Muscle layer of colon (tissue), 2 donors: ENCODE results near the gene ALG12.
"Not testable (repeated sequence)": the region's sequence is repeated elsewhere in the genome, so short reads cannot be mapped to it uniquely, and the experiment has no call there.

ENCODE experiments used
- H3K27ac ChIP-seq: one replicate; pipeline ENCODE4 v1.7.0; 2013; ENCODE audit warnings: low read depth, mild to moderate bottlenecking, low read length, moderate library complexity
- H3K27me3 ChIP-seq, 2 donors: one replicate each; pipeline ENCODE4 v1.7.0; 2013; ENCODE audit warnings: low read length in 2 of 2, mild to moderate bottlenecking in 2 of 2; ENCODE audit not compliant: insufficient read depth in 2 of 2, control insufficient read depth in 1 of 2
- H3K36me3 ChIP-seq: one replicate; pipeline ENCODE4 v1.7.0; 2013; ENCODE audit warnings: mild to moderate bottlenecking, low read length; ENCODE audit not compliant: insufficient read depth
- H3K4me1 ChIP-seq: one replicate; pipeline ENCODE4 v1.7.0; 2013; ENCODE audit warnings: mild to moderate bottlenecking, low read length; ENCODE audit not compliant: insufficient read depth
- H3K4me3 ChIP-seq, 2 donors: one replicate each; pipeline ENCODE4 v1.7.0; 2013; ENCODE audit warnings: low read length in 2 of 2, low read depth in 1 of 2, mild to moderate bottlenecking in 1 of 2, moderate library complexity in 1 of 2
- H3K9ac ChIP-seq: one replicate; pipeline ENCODE4 v1.7.0; 2013; ENCODE audit warnings: low read length
- H3K9me3 ChIP-seq: one replicate; pipeline ENCODE4 v1.7.0; 2013; ENCODE audit warnings: mild to moderate bottlenecking, low read length
- donor health status: abdominal sarcoma.
- donor health status: Adenocarcinoma of cecum.

Gene ALG12

DNA sequence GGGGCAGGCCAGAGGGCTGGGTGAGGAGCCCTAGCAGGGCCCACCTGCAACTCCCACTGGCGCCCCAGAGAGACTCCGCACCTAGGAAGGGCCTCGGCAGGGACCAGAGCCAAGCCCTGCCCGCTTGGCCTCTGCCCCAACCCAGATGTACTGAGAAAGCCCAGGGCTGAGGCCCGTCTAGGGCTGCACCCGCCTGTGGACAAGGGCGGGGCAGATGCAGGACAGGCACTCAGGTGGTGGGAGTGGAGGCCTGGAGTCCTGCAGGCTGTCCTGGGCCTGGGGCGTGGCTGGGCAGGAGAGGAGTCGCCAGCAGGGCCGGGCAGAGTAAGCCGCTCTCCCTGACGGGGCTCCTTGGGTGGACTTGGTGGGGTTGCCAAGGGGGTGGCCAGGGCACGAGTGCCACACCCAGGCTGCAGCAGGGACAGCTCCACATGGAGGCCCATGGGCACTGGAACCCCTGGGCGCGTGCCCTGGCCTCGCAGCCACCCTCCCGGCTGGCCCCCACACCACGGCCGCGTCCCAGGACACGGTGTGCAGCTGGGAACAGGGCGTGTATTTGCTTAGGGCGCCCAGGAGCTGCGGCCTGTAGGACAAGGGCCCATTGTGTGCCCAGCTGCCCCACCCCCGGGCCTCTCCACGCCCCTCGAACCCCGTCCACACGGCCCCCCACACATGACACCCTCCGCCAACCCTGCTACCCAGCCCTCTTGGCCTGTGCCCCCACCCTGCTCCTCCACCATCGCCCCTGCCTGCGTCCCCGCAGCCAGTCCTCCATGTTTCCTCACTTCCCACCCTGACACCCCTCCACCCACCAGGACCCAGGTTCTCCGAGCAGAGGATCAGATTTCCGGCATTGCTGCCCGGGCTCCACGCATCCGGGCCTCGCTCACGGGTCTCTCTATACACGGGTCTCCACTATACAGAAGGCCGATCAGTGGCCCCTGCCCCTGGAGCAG lies 31.0 kb upstream of the ALG12 start:
- Histone ChIP-seq H3K9me3 (no peaks in the 10 kb centered on the region), H3K27ac (no peak overlapping the region), H3K36me3 (no peaks in the 10 kb centered on the region), H3K4me3 (no peak overlapping the region), H3K27me3 (no peaks in the 10 kb centered on the region), H3K9ac (no peak overlapping the region), H3K4me1 (no peaks in the 10 kb centered on the region)

GRCh38 chr22:49948116-49948957 lies 30.1 kb upstream of the ALG12 start:
- Histone ChIP-seq H3K27ac (no peak overlapping the region), H3K4me3 (no peak overlapping the region), H3K9me3 (no peaks in the 10 kb centered on the region), H3K4me1 (no peaks in the 10 kb centered on the region), H3K27me3 (no peaks in the 10 kb centered on the region), H3K36me3 (no peaks in the 10 kb centered on the region), H3K9ac (no peak overlapping the region)

- no peak overlapping the region for H3K4me3 ChIP-seq
- H3K27me3 ChIP-seq, result no peaks in the 10 kb centered on the region
- no peaks in the 10 kb centered on the region for H3K9me3 ChIP-seq
- no peaks in the 10 kb centered on the region for H3K4me1 ChIP-seq
- no peak overlapping the region for H3K9ac ChIP-seq
- H3K36me3 ChIP-seq, result no peaks in the 10 kb centered on the region
- H3K27ac ChIP-seq, result no peak overlapping the region
These were observed 29.0 kb upstream of the ALG12 start for GRCh38 chr22:49947296-49947622.

DNA sequence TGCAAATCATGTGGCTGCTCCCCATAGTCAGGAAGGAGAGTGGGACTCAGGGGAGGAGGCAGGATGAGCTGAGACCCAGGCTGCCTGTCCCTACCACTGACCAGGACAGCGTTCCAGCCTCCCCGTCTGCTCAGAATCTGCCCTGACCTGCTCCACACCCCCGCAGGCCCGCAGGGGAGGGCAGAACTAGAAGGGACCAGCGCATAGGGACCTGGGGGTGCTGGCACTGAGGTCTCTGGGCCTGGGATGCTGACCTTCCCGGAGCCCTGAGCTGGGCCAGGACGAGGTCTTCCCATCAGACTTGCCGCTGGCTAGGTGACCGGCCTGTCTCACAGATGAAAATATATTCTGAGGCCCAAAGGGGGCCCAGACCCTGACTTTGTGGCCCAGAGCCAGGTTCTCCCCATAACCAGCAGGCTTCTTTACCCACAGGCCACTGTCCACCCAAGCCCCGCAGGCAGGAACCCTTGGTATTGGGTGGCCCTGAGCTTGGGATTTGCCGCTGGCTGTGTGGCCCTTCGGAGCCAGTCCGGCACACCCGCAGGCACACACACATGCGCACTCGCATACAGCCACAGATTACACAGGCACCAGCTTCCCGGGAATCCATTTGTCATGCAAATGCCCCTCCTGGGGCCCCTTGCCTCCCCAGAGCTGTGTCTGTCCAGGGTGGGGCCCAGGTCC lies 28.5 kb upstream of the ALG12 start:
- Histone ChIP-seq H3K9me3 (no peaks in the 10 kb centered on the region), H3K27me3 (no peaks in the 10 kb centered on the region), H3K4me3 (no peak overlapping the region), H3K4me1 (no peaks in the 10 kb centered on the region), H3K27ac (no peak overlapping the region), H3K36me3 (no peaks in the 10 kb centered on the region), H3K9ac (no peak overlapping the region)

DNA sequence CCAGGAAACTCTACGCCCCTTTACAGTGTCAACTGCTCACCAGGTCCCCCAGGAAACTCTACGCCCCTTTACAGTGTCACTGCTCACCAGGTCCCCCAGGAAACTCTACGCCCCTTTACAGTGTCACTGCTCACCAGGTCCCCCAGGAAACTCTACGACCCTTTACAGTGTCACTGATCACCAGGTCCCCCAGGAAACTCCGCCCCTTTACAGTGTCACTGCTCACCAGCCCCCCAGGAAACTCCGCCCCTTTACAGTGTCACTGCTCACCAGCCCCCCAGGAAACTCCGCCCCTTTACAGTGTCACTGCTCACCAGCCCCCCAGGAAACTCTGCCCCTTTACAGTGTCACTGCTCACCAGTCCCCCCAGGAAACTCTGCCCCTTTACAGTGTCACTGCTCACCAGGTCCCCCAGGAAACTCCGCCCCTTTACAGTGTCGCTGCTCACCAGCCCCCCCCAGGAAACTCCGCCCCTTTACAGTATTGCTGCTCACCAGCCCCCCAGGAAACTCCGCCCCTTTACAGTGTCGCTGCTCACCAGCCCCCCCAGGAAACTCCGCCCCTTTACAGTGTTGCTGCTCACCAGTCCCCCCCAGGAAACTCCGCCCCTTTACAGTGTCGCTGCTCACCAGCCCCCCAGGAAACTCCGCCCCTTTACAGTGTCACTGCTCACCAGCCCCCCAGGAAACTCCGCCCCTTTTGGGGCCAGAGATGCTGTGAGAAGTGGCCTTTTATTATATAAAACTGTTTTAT lies 27.0 kb upstream of the ALG12 start:
- not testable (repeated sequence) for H3K4me3 ChIP-seq, H3K9ac ChIP-seq, H3K36me3 ChIP-seq, H3K4me1 ChIP-seq, H3K9me3 ChIP-seq, H3K27me3 ChIP-seq, H3K27ac ChIP-seq

- no peak overlapping the region for H3K4me3 ChIP-seq
- H3K9ac ChIP-seq, result no peak overlapping the region
- H3K4me1 ChIP-seq, result no peaks in the 10 kb centered on the region
- no peaks in the 10 kb centered on the region for H3K27me3 ChIP-seq
- H3K27ac ChIP-seq, result no peak overlapping the region
- H3K9me3 ChIP-seq, result no peaks in the 10 kb centered on the region
- H3K36me3 ChIP-seq, result no peaks in the 10 kb centered on the region
These were observed 26.2 kb upstream of the ALG12 start for GRCh38 chr22:49944399-49944891.

GRCh38 chr22:49943771-49944398 lies 25.6 kb upstream of the ALG12 start:
- Histone ChIP-seq H3K36me3 (no peaks in the 10 kb centered on the region), H3K27ac (no peak overlapping the region), H3K4me1 (no peaks in the 10 kb centered on the region), H3K27me3 (no peaks in the 10 kb centered on the region), H3K9ac (no peak overlapping the region), H3K9me3 (no peaks in the 10 kb centered on the region), H3K4me3 (no peak overlapping the region)

DNA sequence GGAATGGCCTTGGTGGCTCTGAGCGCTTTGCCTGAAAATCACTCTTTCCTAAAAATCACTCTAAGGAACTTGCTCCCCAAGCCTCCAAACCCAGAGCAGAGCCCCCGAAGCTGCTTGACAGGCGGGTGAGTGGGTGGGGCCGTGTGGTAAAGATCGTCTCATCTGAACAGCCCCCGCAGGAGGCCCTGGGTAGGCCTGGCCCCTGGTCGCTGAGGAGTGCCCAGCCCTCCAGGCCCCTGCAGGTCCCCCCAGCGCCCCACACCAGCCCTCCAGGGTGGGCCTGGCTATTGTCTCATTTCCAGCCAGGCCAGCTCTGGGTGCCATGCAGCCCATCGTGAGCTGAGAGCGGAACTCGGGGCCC lies 25.1 kb upstream of the ALG12 start:
- no peaks in the 10 kb centered on the region for H3K4me1 ChIP-seq
- H3K27me3 ChIP-seq, result no peaks in the 10 kb centered on the region
- no peaks in the 10 kb centered on the region for H3K36me3 ChIP-seq
- H3K4me3 ChIP-seq, result no peak overlapping the region
- H3K27ac ChIP-seq, result no peak overlapping the region
- no peak overlapping the region for H3K9ac ChIP-seq
- no peaks in the 10 kb centered on the region for H3K9me3 ChIP-seq

DNA sequence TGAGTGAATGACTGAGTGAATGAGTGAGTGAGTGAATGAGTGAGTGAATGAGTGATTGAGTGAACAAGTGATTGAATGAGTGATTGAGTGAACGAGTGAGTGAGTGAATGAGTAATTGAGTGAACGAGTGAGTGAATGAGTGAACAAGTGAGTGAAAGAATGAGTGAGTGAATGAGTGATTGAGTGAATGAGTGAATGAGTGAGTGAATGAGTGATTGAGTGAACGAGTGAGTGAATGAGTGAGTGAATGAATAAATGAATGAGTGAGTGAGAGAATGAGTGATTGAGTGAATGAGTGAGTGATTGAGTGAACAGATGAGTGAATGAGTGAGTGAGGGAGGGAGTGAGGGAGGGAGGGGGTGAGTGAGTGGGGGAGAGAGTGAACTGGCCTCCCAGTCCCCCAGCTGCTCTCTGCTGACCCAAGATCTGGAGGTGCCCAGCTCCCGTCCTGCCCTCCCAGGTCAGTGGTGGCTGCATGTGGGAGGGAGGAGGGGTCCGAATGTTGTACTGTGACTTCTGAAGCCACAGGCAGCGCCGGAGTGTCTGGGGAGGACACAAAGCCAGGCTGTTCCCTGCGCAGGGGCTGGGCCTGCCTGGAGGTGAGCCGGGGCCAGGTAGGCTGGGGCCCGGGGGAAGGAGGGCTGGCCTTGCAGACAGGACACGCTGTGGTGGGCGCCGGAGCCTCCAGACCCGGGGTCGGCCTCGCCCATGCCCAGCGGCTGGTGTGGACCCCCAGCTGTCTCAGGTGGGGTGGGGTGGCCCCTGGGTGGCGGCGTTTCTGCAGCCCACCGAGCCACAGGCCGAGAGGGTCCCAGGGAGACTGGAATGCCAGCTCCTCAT lies 24.5 kb upstream of the ALG12 start:
- H3K4me3 ChIP-seq, result no peak overlapping the region
- no peaks in the 10 kb centered on the region for H3K27me3 ChIP-seq
- H3K9ac ChIP-seq, result no peak overlapping the region
- no peaks in the 10 kb centered on the region for H3K9me3 ChIP-seq
- H3K27ac ChIP-seq, result no peak overlapping the region
- no peaks in the 10 kb centered on the region for H3K36me3 ChIP-seq
- H3K4me1 ChIP-seq, result no peaks in the 10 kb centered on the region
